CD14-positive monocyte (primary cell): Measurements from ENCODE around the gene SELENOF. TPM values are rescaled to one million over a fixed set of nuclear protein-coding genes. Genes with fewer than 3 reads are reported as not detected.

Source experiments
- DNase-seq, 3 donors: peaks; one replicate each; pipeline ENCODE4 v3.0.0-alpha.2; 2011 to 2022
- H2AFZ ChIP-seq: 2 replicates; pipeline ENCODE4 v1.6.0; 2012; ENCODE audit warnings: mild to moderate bottlenecking, low read depth, low read length, inconsistent platforms; ENCODE audit not compliant: insufficient read depth, poor library complexity, severe bottlenecking
- H3K27ac ChIP-seq, 2 donors: 1 replicate in 1 of 2; 2 replicates in 1 of 2; pipeline ENCODE4 v1.5.1; 2012 to 2013; ENCODE audit warnings: low read length in 2 of 2, control low read depth in 1 of 2, inconsistent platforms in 1 of 2, low read depth in 1 of 2, mild to moderate bottlenecking in 1 of 2
- H3K27me3 ChIP-seq, 2 donors: one replicate each; pipeline versions ENCODE4 v1.6.0 to v1.6.1; 2011 to 2013; ENCODE audit warnings: low read length in 2 of 2; ENCODE audit not compliant: control insufficient read depth in 2 of 2, insufficient read depth in 2 of 2
- H3K36me3 ChIP-seq, 2 donors: replicated peaks in 1 of 2; 1 replicate in 1 of 2; 2 replicates in 1 of 2; pipeline versions ENCODE4 v1.5.1 to v1.6.1; 2012 to 2013; ENCODE audit warnings: low read length in 2 of 2, control low read depth in 1 of 2, inconsistent platforms in 1 of 2, mild to moderate bottlenecking in 1 of 2; ENCODE audit not compliant: insufficient read depth in 2 of 2, control insufficient read depth in 1 of 2
- H3K4me1 ChIP-seq, 2 donors: 1 replicate in 1 of 2; 2 replicates in 1 of 2; pipeline versions ENCODE4 v1.5.1 to v1.6.1; 2012 to 2013; ENCODE audit warnings: low read length in 2 of 2, control low read depth in 1 of 2, inconsistent platforms in 1 of 2, mild to moderate bottlenecking in 1 of 2, moderate library complexity in 1 of 2; ENCODE audit not compliant: insufficient read depth in 2 of 2, control insufficient read depth in 1 of 2
- H3K4me2 ChIP-seq: replicated peaks from 2 replicates; pipeline ENCODE3; 2012; ENCODE audit warnings: low read length, moderate library complexity, mild to moderate bottlenecking; ENCODE audit not compliant: poor library complexity, severe bottlenecking; ENCODE audit errors: extremely low read depth
- H3K4me3 ChIP-seq, 3 experiments: fragments of 200-600 bp in 1 of 3; sonication (generic) in 1 of 3; replicated peaks in 1 of 3; 1 replicate in 2 of 3; 2 replicates in 1 of 3; pipeline ENCODE4 v1.5.1; 2011 to 2013; ENCODE audit warnings: low read length in 3 of 3, mild to moderate bottlenecking in 3 of 3, control low read depth in 2 of 3, low read depth in 2 of 3, inconsistent platforms in 1 of 3, moderate library complexity in 1 of 3
- H3K79me2 ChIP-seq: 2 replicates; pipeline ENCODE4 v1.6.0; 2012; ENCODE audit warnings: mild to moderate bottlenecking, control low read depth, inconsistent platforms, low read length, moderate library complexity; ENCODE audit not compliant: insufficient read depth
- H3K9ac ChIP-seq: 2 replicates; pipeline ENCODE4 v1.6.0; 2017; ENCODE audit warnings: low read length, mild to moderate bottlenecking; ENCODE audit not compliant: insufficient read depth, poor library complexity, severe bottlenecking
- H3K9me3 ChIP-seq, 2 donors: replicated peaks in 1 of 2; 1 replicate in 1 of 2; 2 replicates in 1 of 2; pipeline versions ENCODE4 v1.5.1 to v1.6.1; 2012 to 2013; ENCODE audit warnings: low read length in 2 of 2, control low read depth in 1 of 2; ENCODE audit not compliant: control insufficient read depth in 1 of 2, insufficient read depth in 1 of 2
- H4K20me1 ChIP-seq: 2 replicates; pipeline ENCODE4 v1.6.0; 2012; ENCODE audit warnings: mild to moderate bottlenecking, low read length, control low read depth, moderate library complexity; ENCODE audit not compliant: insufficient read depth
- H3K27ac Mint-ChIP-seq, 7 donors: one replicate each; pipeline ENCODE4 v1.8.0; 2020; ENCODE audit warnings: mild to moderate bottlenecking in 7 of 7, mixed read lengths in 7 of 7, moderate library complexity in 6 of 7, inconsistent platforms in 2 of 7
- H3K27me3 Mint-ChIP-seq, 3 donors: one replicate each; pipeline ENCODE4 v1.8.0; 2021 to 2022; ENCODE audit warnings: low read depth in 3 of 3, mild to moderate bottlenecking in 3 of 3, mixed read lengths in 3 of 3, moderate library complexity in 3 of 3, inconsistent platforms in 1 of 3
- H3K36me3 Mint-ChIP-seq, 2 donors: one replicate each; pipeline ENCODE4 v1.8.0; 2020; ENCODE audit warnings: mixed read lengths in 2 of 2, inconsistent platforms in 1 of 2, mild to moderate bottlenecking in 1 of 2
- H3K4me1 Mint-ChIP-seq: one replicate; pipeline ENCODE4 v1.8.0; 2020; ENCODE audit warnings: mild to moderate bottlenecking, mixed read lengths
- H3K4me3 Mint-ChIP-seq, 2 donors: one replicate each; pipeline ENCODE4 v1.8.0; 2020; ENCODE audit warnings: mild to moderate bottlenecking in 2 of 2, mixed read lengths in 2 of 2, moderate library complexity in 1 of 2
- H3K9me3 Mint-ChIP-seq, 7 donors: one replicate each; pipeline ENCODE4 v1.8.0; 2020 to 2022; ENCODE audit warnings: mixed read lengths in 7 of 7, mild to moderate bottlenecking in 6 of 7, moderate library complexity in 6 of 7, inconsistent platforms in 2 of 7
- CTCF ChIP-seq: fragments of 200-600 bp; IDR thresholded peaks from one replicate; pipeline ENCODE4 v1.8.0; 2022; ENCODE audit warnings: antibody characterized with exemption, mild to moderate bottlenecking
- WGBS: methylation state at CpG from one replicate; pipeline ENCODE4 v1.1.5; 2013; ENCODE audit warnings: missing lambda C conversion rate; ENCODE audit not compliant: insufficient coverage; 5-methylcytosine and 5-hydroxymethylcytosine counted together
- intact Hi-C, 2 donors: fragments of 100-400 bp; cut with micrococcal nuclease; formaldehyde crosslinking; loops; one replicate each; pipeline versions ENCODE4 v1.15.0 to v1.15.1; 2023
- polyA plus RNA-seq, 3 donors: library from polyadenylated mRNA; depleted of rRNA in 1 of 3; unstranded in 2 of 3; stranded (reverse) in 1 of 3; fragments of 300-500 nt in 2 of 3; fragments of >200 nt in 1 of 3; fragmentation: Illumina TruSeq in 2 of 3; gene quantifications; 1 replicate in 2 of 3; 2 replicates in 1 of 3; pipeline ENCODE4 v1.2.3, GENCODE V29; 2012 to 2021

The SELENOF gene
- polyA plus RNA-seq, 3 donors: 111 to 357 (median 339) TPM

GRCh38 chr1:86913399-86913895 is 479 bp downstream of the SELENOF start:
- peak in 2 of 3 donors; percentile 18 to 43 for DNase-seq
- H4K20me1 ChIP-seq: peaks cover 46% of the 10 kb centered on the region
- no peaks in the 10 kb centered on the region for H3K27me3 ChIP-seq
- Mint-ChIP-seq H3K27me3 (no peaks in the 10 kb centered on the region), H3K4me1 (peaks cover 28% of the 10 kb centered on the region), H3K27ac (no peak overlapping the region), H3K36me3 (peaks cover 16 to 21% of the 10 kb centered on the region in 2 donors), H3K4me3 (no peak overlapping the region), H3K9me3 (no peaks in the 10 kb centered on the region)
- intact Hi-C loops: loop anchor here (10.0 kb wide), 2 partner anchors 139 to 421 kb away; no protein-coding TSS in a partner anchor
- peak overlapping the region; percentile 96 for H2AFZ ChIP-seq
- H3K4me1 ChIP-seq: peaks cover 17 to 22% of the 10 kb centered on the region in 2 donors
- H3K4me3 ChIP-seq: peak overlapping the region; percentile 93 to 98 (median 97)
- peaks cover 0 to 26% of the 10 kb centered on the region in 2 donors for H3K36me3 ChIP-seq
- H3K79me2 ChIP-seq: peaks cover 91% of the 10 kb centered on the region
- H3K9ac ChIP-seq: peak overlapping the region; percentile 92
- H3K9me3 ChIP-seq: no peaks in the 10 kb centered on the region
- peak overlapping the region; percentile 87 to 99 for H3K27ac ChIP-seq
- peak overlapping the region; percentile 96 for H3K4me2 ChIP-seq
- no peak for TF ChIP-seq CTCF
- WGBS: 0% methylated on average over 8 of the region's 17 CpGs

GRCh38 chr1:86912281-86912900 is 1.5 kb downstream of the SELENOF start:
- H3K36me3 Mint-ChIP-seq: peaks cover 23 to 24% of the 10 kb centered on the region in 2 donors
- peaks cover 0 to 36% of the 10 kb centered on the region in 2 donors for H3K36me3 ChIP-seq
- peaks cover 28% of the 10 kb centered on the region for H3K4me1 Mint-ChIP-seq
- peak overlapping the region in 1 of 3 experiments; percentile 98 for H3K4me3 ChIP-seq
- peaks cover 17 to 22% of the 10 kb centered on the region in 2 donors for H3K4me1 ChIP-seq
- peak overlapping the region in 2 of 7 donors; percentile 34 to 54 for H3K27ac Mint-ChIP-seq
- no peaks in the 10 kb centered on the region for H3K9me3 ChIP-seq
- no peaks in the 10 kb centered on the region for H3K27me3 Mint-ChIP-seq
- H3K27me3 ChIP-seq: no peaks in the 10 kb centered on the region
- WGBS: 76% methylated on average over 3 of the region's 6 CpGs
- H3K27ac ChIP-seq: peak overlapping the region in 1 of 2 donors; percentile 99
- H4K20me1 ChIP-seq: peaks cover 56% of the 10 kb centered on the region
- peak overlapping the region in 1 of 2 donors; percentile 22 for H3K4me3 Mint-ChIP-seq
- TF ChIP-seq CTCF: no peak
- H3K9me3 Mint-ChIP-seq: no peaks in the 10 kb centered on the region
- H2AFZ ChIP-seq: no peak overlapping the region
- peak overlapping the region; percentile 96 for H3K4me2 ChIP-seq
- no peak overlapping the region for H3K9ac ChIP-seq
- DNase-seq: no peak
- intact Hi-C loops: loop anchor here (10.0 kb wide), 2 partner anchors 138 to 422 kb away; no protein-coding TSS in a partner anchor
- peaks cover 93% of the 10 kb centered on the region for H3K79me2 ChIP-seq
